ENCODE data around the gene MOGAT2. TPM values are rescaled to one million over a fixed set of nuclear protein-coding genes. Genes with fewer than 3 reads are reported as not detected.

MOGAT2 gene
- total RNA-seq: not detected

- intact Hi-C loops (cut with DNase I): no loop called here
- H3K27ac ChIP-seq: no peak within 1 kb of the TSS
- H3K9me3 ChIP-seq: no peaks in the 10 kb centered on the region
- no peak within 1 kb of the TSS for H3K4me3 ChIP-seq
- no peak for TF ChIP-seq CTCF (IDR thresholded peaks at IDR 0.05)
- peak in 1 of 2 donors; percentile 49 for DNase-seq (ENCODE audit: low spot score in 2 of 2)
- H3K27me3 ChIP-seq: no peaks in the 10 kb centered on the region
- no peaks in the 10 kb centered on the region for H3K36me3 ChIP-seq
- H3K4me1 ChIP-seq: no peaks in the 10 kb centered on the region
Measured at GRCh38 chr11:75717608-75718418, at the start of gene MOGAT2. MOGAT2 (plus strand) TSS chr11:75717838; CDS start chr11:75717889, 51 bp downstream.

- Histone ChIP-seq H3K27me3 (no peaks in the 10 kb centered on the region), H3K4me3 (peak within 1 kb of the TSS; percentile 66 to 74), H3K4me1 (peaks cover 0 to 14% of the 10 kb centered on the region in 2 donors), H3K27ac (peak within 1 kb of the TSS; percentile 48 to 54), H3K9me3 (no peaks in the 10 kb centered on the region), H3K36me3 (no peaks in the 10 kb centered on the region)
- peak in 1 of 3 experiments; percentile 12 for TF ChIP-seq CTCF (IDR thresholded peaks at IDR 0.05)
- intact Hi-C loops (cut with DNase I): loop anchor here (2.0 to 5.0 kb wide), 3 partner anchors 64 to 121 kb away; no protein-coding TSS in a partner anchor
- no peak for DNase-seq (ENCODE audit: low spot score in 2 of 2)
Measured at GRCh38 chr11:75668451-75669297, 49.0 kb upstream of the MOGAT2 start, which contains the start of gene MAP6. MAP6 (minus strand) TSS chr11:75669038; CDS start chr11:75668369, 669 bp downstream.

GRCh38 chr11:75673977-75674582 lies 43.6 kb upstream of the MOGAT2 start:
- Histone ChIP-seq H3K27me3 (no peaks in the 10 kb centered on the region), H3K9me3 (no peaks in the 10 kb centered on the region), H3K4me3 (no peak overlapping the region), H3K4me1 (peaks cover 0 to under 1% of the 10 kb centered on the region in 2 donors), H3K36me3 (no peaks in the 10 kb centered on the region), H3K27ac (no peak overlapping the region)
- intact Hi-C loops (cut with DNase I): no loop called here
- no peak for TF ChIP-seq CTCF (IDR thresholded peaks at IDR 0.05)
- DNase-seq (ENCODE audit: low spot score in 2 of 2): no peak

- DNase-seq (ENCODE audit: low spot score in 2 of 2): no peak
- Histone ChIP-seq H3K36me3 (no peaks in the 10 kb centered on the region), H3K27ac (no peak overlapping the region), H3K27me3 (no peaks in the 10 kb centered on the region), H3K4me3 (no peak overlapping the region), H3K4me1 (no peaks in the 10 kb centered on the region), H3K9me3 (no peaks in the 10 kb centered on the region)
- intact Hi-C loops (cut with DNase I): no loop called here
- no peak for TF ChIP-seq CTCF (IDR thresholded peaks at IDR 0.05)
Measured at GRCh38 chr11:75677275-75677674, 40.4 kb upstream of the MOGAT2 start.

GRCh38 chr11:75677909-75678308 lies 39.7 kb upstream of the MOGAT2 start:
- no peak overlapping the region for H3K4me3 ChIP-seq
- intact Hi-C loops (cut with DNase I): no loop called here
- TF ChIP-seq CTCF (IDR thresholded peaks at IDR 0.05): no peak
- no peaks in the 10 kb centered on the region for H3K27me3 ChIP-seq
- H3K36me3 ChIP-seq: no peaks in the 10 kb centered on the region
- no peaks in the 10 kb centered on the region for H3K4me1 ChIP-seq
- H3K27ac ChIP-seq: no peak overlapping the region
- H3K9me3 ChIP-seq: no peaks in the 10 kb centered on the region
- DNase-seq (ENCODE audit: low spot score in 2 of 2): no peak
